ENCODE measurements around the gene RETREG2.

Gene RETREG2

DNA sequence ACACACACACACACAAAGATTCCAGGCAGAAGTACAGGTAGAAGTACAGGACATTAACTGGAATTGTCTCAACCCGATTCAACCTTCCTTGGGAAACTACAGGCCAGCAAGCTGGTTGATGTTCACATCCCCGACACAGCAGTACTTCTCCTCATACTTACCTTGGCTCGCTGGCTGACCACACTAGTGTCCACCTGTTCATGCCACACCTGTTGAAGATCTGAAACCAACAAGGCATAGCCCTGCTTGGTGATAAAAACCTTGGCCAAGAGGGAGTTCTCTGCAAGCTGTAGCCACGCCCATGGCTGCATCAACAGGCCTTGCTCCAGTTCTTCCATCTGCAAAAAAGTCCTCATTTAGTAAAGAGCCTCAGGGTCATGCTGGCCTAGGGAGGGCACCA lies 20.1 kb upstream of the RETREG2 start:
- Histone ChIP-seq H3K9me3 (ENCODE audit: low read length) (no peaks in the 10 kb centered on the region), H3K27me3 (ENCODE audit: control insufficient read depth in 1 of 2, insufficient read depth in 2 of 2, low read length in 2 of 2) (no peaks in the 10 kb centered on the region), H3K27ac (ENCODE audit: low read depth, low read length) (no peak overlapping the region), H3K4me3 (ENCODE audit: low read depth in 1 of 2, low read length in 2 of 2) (no peak overlapping the region), H3K36me3 (ENCODE audit: insufficient read depth, low read length) (peaks cover 12% of the 10 kb centered on the region), H3K4me1 (ENCODE audit: insufficient read depth, low read length) (peaks cover 9% of the 10 kb centered on the region), H3K9ac (ENCODE audit: low read length) (no peak overlapping the region)

DNA sequence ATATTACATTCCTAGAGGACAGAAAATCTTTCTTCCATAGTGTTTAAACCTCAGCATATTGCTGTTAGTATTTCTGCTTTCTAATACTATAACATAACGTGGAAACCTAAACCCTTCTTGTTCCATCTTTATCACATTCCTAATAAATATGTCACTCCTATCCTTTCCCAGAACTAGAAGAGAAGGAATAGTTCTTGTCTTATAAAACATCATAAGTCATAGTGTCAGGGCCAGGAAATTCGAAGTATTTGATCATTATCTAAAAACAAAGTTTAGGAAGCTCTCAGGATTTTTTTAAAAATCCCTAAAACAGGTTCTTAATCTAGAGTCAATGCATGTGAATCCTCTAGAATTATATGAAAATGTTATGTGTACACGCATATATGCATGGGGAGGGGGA lies 19.5 kb upstream of the RETREG2 start:
- Histone ChIP-seq H3K27ac (ENCODE audit: low read depth, low read length) (no peak overlapping the region), H3K9ac (ENCODE audit: low read length) (no peak overlapping the region)

DNA sequence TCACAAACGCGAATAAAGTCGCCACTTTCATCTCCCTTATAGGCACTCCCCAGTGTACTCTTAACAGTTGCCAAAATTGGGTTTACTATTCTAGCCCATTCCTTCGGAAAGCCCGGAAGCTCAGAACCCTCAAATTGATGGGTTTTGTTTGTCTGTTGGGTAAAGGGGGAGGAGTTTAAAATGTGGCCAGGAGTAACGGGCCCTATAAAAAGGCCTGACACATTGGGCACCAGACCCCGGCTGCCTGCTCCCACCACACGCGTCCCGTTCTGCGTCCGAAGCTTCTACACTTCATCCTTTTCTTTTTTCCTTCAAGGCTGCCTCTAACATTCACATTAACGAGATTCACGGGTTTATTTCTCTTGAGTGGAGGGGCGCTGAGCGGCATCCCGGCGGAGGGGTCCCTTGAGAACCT lies 18.3 kb upstream of the RETREG2 start:
- no peaks in the 10 kb centered on the region for H3K27me3 ChIP-seq (ENCODE audit: control insufficient read depth in 1 of 2, insufficient read depth in 2 of 2, low read length in 2 of 2)
- peak overlapping the region; percentile 84 for H3K27ac ChIP-seq (ENCODE audit: low read depth, low read length)
- H3K4me1 ChIP-seq (ENCODE audit: insufficient read depth, low read length), result peaks cover 9% of the 10 kb centered on the region
- H3K4me3 ChIP-seq (ENCODE audit: low read depth in 1 of 2, low read length in 2 of 2), result peak overlapping the region; percentile 69 to 79
- H3K36me3 ChIP-seq (ENCODE audit: insufficient read depth, low read length), result peaks cover 12% of the 10 kb centered on the region
- H3K9me3 ChIP-seq (ENCODE audit: low read length), result no peaks in the 10 kb centered on the region
- H3K9ac ChIP-seq (ENCODE audit: low read length), result peak overlapping the region; percentile 54

More for the DNA sequence above, 19.5 kb upstream of the RETREG2 start:
- Histone ChIP-seq H3K36me3 (ENCODE audit: insufficient read depth, low read length) (peaks cover 12% of the 10 kb centered on the region), H3K4me3 (ENCODE audit: low read depth in 1 of 2, low read length in 2 of 2) (no peak overlapping the region), H3K4me1 (ENCODE audit: insufficient read depth, low read length) (peaks cover 9% of the 10 kb centered on the region), H3K9me3 (ENCODE audit: low read length) (no peaks in the 10 kb centered on the region), H3K27me3 (ENCODE audit: control insufficient read depth in 1 of 2, insufficient read depth in 2 of 2, low read length in 2 of 2) (no peaks in the 10 kb centered on the region)

DNA sequence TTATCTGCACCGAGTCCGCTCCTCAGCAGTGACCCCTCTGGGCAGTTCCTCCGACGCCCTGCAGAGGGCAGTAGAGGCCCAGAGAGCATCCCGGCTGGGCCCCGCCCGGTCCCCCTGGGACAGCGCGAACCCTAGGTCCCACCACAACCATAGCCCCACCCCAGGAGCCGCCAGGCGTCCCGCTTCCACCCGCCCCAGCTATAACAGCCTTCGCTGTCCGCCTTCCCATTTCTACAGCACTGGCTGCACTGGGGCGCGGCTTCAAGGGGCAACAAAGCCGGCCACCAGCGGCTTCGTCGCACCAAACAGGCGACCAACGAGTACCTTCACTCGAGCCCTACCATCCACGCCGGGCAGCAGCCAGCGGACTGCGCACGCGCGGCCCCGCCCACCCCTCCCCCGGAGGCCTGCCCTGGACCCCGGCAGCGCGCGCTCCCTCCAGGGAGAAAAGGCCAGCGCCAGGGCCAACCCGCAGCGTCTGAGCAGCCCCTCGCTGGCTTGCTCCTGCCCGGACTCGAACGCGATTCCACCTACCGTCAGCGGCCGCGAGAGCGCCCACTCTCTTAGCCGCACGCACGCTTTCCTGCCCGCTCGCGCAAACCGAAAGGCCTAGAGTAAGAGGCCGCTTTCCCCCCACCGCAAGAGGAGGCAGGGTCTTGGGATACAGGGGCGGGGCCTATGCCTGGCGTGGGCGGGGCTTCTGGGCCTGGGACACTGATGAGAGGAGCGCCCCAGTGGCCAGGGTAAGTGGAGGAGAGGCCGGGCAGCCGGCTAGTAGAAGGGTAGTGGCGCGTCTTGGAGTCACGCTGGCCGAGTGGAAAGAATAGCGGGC lies 17.7 kb upstream of the RETREG2 start, which contains the start of gene NHEJ1:
NHEJ1 (minus strand) TSS at position 630 of the 832 bp plus-strand sequence. CDS start 2,453 bp downstream, outside the sequence.
- Histone ChIP-seq H3K27ac (ENCODE audit: low read depth, low read length) (peak within 1 kb of the TSS; percentile 84), H3K36me3 (ENCODE audit: insufficient read depth, low read length) (peaks cover 12% of the 10 kb centered on the region), H3K9ac (ENCODE audit: low read length) (peak within 1 kb of the TSS; percentile 54), H3K4me3 (ENCODE audit: low read depth in 1 of 2, low read length in 2 of 2) (peak within 1 kb of the TSS; percentile 69 to 79), H3K9me3 (ENCODE audit: low read length) (no peaks in the 10 kb centered on the region), H3K27me3 (ENCODE audit: control insufficient read depth in 1 of 2, insufficient read depth in 2 of 2, low read length in 2 of 2) (no peaks in the 10 kb centered on the region), H3K4me1 (ENCODE audit: insufficient read depth, low read length) (peaks cover 9% of the 10 kb centered on the region)

DNA sequence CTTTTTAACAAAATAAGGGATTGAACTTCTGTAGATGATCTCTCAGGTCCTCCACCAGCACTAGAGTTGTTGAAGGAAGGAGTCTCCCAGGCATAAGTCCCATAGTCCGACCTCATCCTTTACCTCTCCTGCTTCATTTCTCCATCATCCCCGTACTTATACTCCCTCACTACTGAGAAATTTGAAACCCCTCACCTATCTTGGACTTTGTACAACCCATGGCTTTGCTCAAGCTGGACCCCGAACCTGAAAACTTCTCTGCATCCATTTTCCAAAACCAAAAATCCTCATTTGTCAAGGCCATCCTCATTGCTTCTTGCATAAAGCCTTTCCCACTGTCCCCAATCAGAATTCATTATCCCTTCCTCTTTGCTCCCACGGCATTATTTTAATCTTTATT lies 17.0 kb upstream of the RETREG2 start:
- H3K27ac ChIP-seq (ENCODE audit: low read depth, low read length), result peak overlapping the region; percentile 84
- H3K4me1 ChIP-seq (ENCODE audit: insufficient read depth, low read length), result peaks cover 9% of the 10 kb centered on the region
- no peaks in the 10 kb centered on the region for H3K27me3 ChIP-seq (ENCODE audit: control insufficient read depth in 1 of 2, insufficient read depth in 2 of 2, low read length in 2 of 2)
- no peaks in the 10 kb centered on the region for H3K9me3 ChIP-seq (ENCODE audit: low read length)
- peak overlapping the region; percentile 69 to 79 for H3K4me3 ChIP-seq (ENCODE audit: low read depth in 1 of 2, low read length in 2 of 2)
- H3K36me3 ChIP-seq (ENCODE audit: insufficient read depth, low read length), result peaks cover 12% of the 10 kb centered on the region
- no peak overlapping the region for H3K9ac ChIP-seq (ENCODE audit: low read length)

DNA sequence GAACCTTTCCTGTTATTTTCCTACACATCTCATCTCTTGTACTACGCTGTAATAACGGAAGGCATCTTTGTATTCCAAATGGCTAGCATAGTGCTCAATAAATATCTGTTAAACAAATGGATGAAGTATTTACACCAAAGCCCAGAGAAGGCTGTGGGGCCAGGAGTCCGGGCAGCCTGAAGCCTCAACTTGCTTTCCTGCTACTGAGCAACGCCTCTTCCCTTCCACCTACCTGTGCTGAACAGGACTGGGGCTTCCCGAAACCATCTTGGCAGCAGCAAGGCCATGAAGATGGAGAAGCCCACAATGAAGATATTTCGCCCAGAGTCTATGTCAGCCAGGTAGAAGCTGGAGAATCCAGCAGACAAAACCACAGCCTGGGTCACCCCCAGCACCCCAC lies 14.9 kb upstream of the RETREG2 start:
- H3K4me1 ChIP-seq (ENCODE audit: insufficient read depth, low read length), result peaks cover 9% of the 10 kb centered on the region
- H3K4me3 ChIP-seq (ENCODE audit: low read depth in 1 of 2, low read length in 2 of 2), result no peak overlapping the region
- H3K27me3 ChIP-seq (ENCODE audit: control insufficient read depth in 1 of 2, insufficient read depth in 2 of 2, low read length in 2 of 2), result no peaks in the 10 kb centered on the region
- no peaks in the 10 kb centered on the region for H3K9me3 ChIP-seq (ENCODE audit: low read length)
- H3K9ac ChIP-seq (ENCODE audit: low read length), result no peak overlapping the region
- H3K36me3 ChIP-seq (ENCODE audit: insufficient read depth, low read length), result no peaks in the 10 kb centered on the region
- no peak overlapping the region for H3K27ac ChIP-seq (ENCODE audit: low read depth, low read length)

DNA sequence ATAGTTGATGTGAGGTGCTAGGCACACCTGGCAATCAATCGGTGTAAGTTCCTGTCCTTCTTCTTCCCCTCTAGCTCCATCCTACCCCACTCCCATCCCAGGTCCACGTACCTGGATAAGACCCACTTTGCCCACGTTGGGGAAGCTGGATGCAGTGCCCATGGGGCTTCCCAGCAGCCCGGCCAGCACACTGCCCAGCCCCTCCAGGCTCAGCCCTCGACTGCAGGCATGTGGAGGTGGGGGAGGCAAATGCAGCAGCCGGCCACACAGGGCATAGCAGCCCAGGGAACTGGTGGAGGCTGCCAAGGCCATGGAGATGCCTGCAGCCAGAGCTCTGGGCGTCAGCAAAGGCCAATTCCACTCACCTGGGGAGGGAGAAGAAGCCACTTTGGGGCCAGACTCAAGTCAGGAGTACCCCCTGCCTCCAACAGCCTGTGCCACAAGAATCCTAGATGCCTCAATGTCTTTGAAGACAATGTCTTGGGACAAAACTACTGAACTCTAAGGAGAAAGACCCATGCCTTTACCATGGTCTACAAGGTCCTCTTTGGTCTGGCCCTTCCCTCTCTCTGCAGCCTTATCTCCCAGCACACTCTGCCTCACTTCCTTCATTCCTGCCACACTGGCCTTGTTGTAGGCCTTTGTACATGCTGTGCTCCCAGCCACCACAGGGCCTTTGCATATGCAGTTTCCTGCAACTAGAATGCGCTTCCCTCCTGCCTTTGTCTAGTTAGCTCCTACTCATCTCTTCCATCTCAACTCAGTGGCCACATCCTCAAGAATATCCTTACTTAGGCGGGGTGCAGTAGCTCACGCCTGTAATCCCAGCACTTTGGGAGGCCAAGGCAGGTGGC lies 12.8 kb upstream of the RETREG2 start:
- Histone ChIP-seq H3K9ac (ENCODE audit: low read length) (no peak overlapping the region), H3K9me3 (ENCODE audit: low read length) (no peaks in the 10 kb centered on the region), H3K27ac (ENCODE audit: low read depth, low read length) (no peak overlapping the region), H3K36me3 (ENCODE audit: insufficient read depth, low read length) (no peaks in the 10 kb centered on the region), H3K4me1 (ENCODE audit: insufficient read depth, low read length) (peaks cover 4% of the 10 kb centered on the region), H3K27me3 (ENCODE audit: control insufficient read depth in 1 of 2, insufficient read depth in 2 of 2, low read length in 2 of 2) (no peaks in the 10 kb centered on the region), H3K4me3 (ENCODE audit: low read depth in 1 of 2, low read length in 2 of 2) (no peak overlapping the region)

DNA sequence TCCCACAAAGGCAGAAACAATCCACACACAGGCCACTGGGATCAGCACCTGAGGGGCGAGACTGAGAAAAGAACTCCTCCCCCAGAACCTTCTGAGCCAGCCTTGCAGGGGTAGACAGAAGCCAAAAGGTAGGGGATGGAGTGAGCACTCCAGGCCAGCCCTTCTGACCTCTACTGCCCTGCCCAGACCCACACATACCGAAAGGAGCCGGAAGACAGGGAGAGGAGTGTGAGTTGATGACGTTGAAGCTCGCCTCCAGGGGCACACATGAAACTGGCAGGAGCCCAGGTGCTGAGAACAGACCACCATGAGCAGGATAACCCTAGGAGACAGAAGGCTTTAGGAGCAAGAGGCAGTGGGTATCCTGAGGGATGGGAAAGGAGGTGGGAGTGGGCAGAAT lies 10.1 kb upstream of the RETREG2 start:
- Histone ChIP-seq H3K9ac (ENCODE audit: low read length) (no peak overlapping the region), H3K27me3 (ENCODE audit: control insufficient read depth in 1 of 2, insufficient read depth in 2 of 2, low read length in 2 of 2) (no peaks in the 10 kb centered on the region), H3K27ac (ENCODE audit: low read depth, low read length) (no peak overlapping the region), H3K4me1 (ENCODE audit: insufficient read depth, low read length) (peaks cover 8% of the 10 kb centered on the region), H3K36me3 (ENCODE audit: insufficient read depth, low read length) (peaks cover 12% of the 10 kb centered on the region), H3K9me3 (ENCODE audit: low read length) (no peaks in the 10 kb centered on the region), H3K4me3 (ENCODE audit: low read depth in 1 of 2, low read length in 2 of 2) (no peak overlapping the region)

DNA sequence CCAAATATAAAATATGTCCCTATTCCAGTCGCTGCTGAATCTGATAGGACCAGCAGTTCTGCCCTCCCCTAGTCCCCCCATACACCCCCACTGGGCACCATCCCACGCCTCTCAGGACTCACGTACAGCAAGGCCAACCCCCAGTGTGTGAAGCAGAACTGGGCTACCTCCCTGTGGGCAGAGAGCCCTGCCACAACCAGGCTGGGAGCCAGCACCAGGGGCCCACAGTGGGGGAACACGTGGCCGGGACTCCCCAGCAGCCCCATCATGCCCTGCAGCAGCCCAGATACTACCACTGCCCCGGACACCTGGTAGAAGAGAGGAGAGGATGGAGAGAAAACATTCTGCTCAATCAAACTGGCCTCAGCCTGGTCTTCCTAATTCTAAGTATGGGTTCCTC lies 9.5 kb upstream of the RETREG2 start:
- Histone ChIP-seq H3K4me1 (ENCODE audit: insufficient read depth, low read length) (peaks cover 8% of the 10 kb centered on the region), H3K36me3 (ENCODE audit: insufficient read depth, low read length) (peaks cover 15% of the 10 kb centered on the region), H3K9ac (ENCODE audit: low read length) (no peak overlapping the region), H3K9me3 (ENCODE audit: low read length) (no peaks in the 10 kb centered on the region), H3K27me3 (ENCODE audit: control insufficient read depth in 1 of 2, insufficient read depth in 2 of 2, low read length in 2 of 2) (no peaks in the 10 kb centered on the region), H3K4me3 (ENCODE audit: low read depth in 1 of 2, low read length in 2 of 2) (no peak overlapping the region), H3K27ac (ENCODE audit: low read depth, low read length) (no peak overlapping the region)

DNA sequence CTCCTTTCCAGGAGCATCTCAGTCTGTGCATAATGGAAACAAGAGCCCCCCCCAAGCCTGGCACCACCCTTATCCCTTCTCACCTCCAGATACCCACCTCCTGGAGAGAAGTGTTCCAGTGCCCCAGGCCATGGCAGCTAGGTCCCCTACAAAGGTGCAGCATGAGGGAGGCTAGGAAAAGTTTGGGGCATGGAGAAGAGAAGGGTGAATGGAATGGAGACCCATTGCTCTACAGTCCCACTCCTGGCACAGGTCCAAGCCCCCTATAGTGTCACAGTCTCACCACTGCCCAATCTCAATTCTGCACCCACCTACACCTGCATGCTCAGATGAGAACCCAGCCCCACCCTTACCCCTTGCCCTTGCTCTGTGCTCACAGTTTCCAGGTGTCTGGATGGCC lies 9.1 kb upstream of the RETREG2 start:
- no peak overlapping the region for H3K27ac ChIP-seq (ENCODE audit: low read depth, low read length)

DNA sequence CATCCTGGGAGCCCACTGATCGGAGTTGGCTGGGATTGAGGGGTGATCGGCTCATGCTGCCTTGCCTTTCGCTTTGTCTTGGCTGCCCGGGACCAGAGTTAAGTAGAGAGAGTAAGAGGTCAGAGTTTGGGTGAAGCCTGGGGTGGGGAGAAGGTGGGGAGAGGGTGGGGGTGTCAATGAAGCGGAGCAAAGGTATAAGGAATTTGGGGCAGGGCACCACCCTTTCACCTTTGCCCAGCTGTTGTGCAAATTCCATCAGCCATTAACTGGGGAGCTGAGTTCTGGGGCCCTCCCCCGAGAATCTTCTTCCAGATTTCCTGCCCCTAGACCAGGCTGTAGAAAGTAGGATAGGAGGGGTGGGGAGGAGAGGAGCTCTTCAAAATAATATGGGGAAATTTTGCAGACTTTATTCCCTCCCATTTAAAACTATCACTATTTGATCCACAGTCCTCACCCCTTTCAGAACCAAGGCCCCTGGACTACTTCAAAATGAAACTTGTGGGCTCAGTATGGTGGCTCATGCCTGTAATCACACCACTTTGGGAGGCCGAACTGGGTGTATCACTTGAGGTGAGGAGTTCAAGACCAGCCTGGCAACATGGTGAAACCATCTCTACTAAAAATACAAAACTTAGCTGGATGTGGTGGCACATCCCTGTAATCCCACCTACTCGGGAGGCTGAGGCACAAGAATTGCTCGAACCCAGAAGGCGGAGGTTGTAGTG lies 8.0 kb upstream of the RETREG2 start, which contains the start of gene SLC23A3:
SLC23A3 (minus strand) TSS at position 100 of the 725 bp plus-strand sequence; CDS start at position 55, 45 bp downstream.
- peaks cover 15% of the 10 kb centered on the region for H3K4me1 ChIP-seq (ENCODE audit: insufficient read depth, low read length)
- no peaks in the 10 kb centered on the region for H3K9me3 ChIP-seq (ENCODE audit: low read length)
- peaks cover 30% of the 10 kb centered on the region for H3K36me3 ChIP-seq (ENCODE audit: insufficient read depth, low read length)
- no peak within 1 kb of the TSS for H3K9ac ChIP-seq (ENCODE audit: low read length)
- H3K4me3 ChIP-seq (ENCODE audit: low read depth in 1 of 2, low read length in 2 of 2), result no peak within 1 kb of the TSS
- peak within 1 kb of the TSS; percentile 7 for H3K27ac ChIP-seq (ENCODE audit: low read depth, low read length)
- H3K27me3 ChIP-seq (ENCODE audit: control insufficient read depth in 1 of 2, insufficient read depth in 2 of 2, low read length in 2 of 2), result no peaks in the 10 kb centered on the region

More for the DNA sequence above, 9.1 kb upstream of the RETREG2 start:
- Histone ChIP-seq H3K9me3 (ENCODE audit: low read length) (no peaks in the 10 kb centered on the region), H3K4me1 (ENCODE audit: insufficient read depth, low read length) (peaks cover 8% of the 10 kb centered on the region), H3K36me3 (ENCODE audit: insufficient read depth, low read length) (peaks cover 18% of the 10 kb centered on the region), H3K9ac (ENCODE audit: low read length) (no peak overlapping the region), H3K4me3 (ENCODE audit: low read depth in 1 of 2, low read length in 2 of 2) (no peak overlapping the region), H3K27me3 (ENCODE audit: control insufficient read depth in 1 of 2, insufficient read depth in 2 of 2, low read length in 2 of 2) (no peaks in the 10 kb centered on the region)
